Esophagus squamous epithelium (tissue), 4 donors: ENCODE data around the gene FAM78A.

ENCODE experiments used
- POLR2A ChIP-seq, 4 donors: fragments of 450-650 bp; IDR thresholded peaks; one replicate each; pipeline ENCODE4 v1.6.1; 2017; ENCODE audit warnings: antibody characterized with exemption in 4 of 4, mild to moderate bottlenecking in 4 of 4, moderate library complexity in 3 of 4
- TF ChIP-seq, protein P1 (sequence below), 6 experiments: fragments of 450-650 bp in 4 of 6; fragments of 200-600 bp in 2 of 6; sonication (generic) in 2 of 6; IDR thresholded peaks; one replicate each; pipeline ENCODE4 v1.5.1; 2016 to 2019; ENCODE audit warnings: antibody characterized with exemption in 6 of 6, mild to moderate bottlenecking in 4 of 6, moderate library complexity in 4 of 6

DNA sequence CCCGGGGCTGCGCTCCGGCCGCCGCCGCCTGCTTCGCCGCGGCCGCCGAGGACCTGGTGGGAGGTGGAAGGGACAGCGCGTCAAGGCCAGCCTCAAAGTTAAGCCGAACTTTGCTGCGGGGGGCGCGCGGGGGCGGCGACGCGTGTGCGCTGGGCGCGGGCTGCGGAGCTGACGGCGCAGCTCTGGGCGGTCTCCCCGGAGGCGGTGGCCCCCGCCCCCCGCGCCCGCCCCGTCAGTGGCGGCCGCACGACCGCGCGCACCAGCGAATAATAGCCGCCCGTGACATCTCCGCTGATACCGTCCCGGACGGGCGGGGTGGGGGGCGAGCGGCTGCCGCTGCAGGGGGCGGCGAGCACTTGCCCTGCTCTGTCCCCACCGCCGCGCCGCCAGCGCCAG is 579 bp upstream of the FAM78A start:
- TF ChIP-seq, protein P1, sequence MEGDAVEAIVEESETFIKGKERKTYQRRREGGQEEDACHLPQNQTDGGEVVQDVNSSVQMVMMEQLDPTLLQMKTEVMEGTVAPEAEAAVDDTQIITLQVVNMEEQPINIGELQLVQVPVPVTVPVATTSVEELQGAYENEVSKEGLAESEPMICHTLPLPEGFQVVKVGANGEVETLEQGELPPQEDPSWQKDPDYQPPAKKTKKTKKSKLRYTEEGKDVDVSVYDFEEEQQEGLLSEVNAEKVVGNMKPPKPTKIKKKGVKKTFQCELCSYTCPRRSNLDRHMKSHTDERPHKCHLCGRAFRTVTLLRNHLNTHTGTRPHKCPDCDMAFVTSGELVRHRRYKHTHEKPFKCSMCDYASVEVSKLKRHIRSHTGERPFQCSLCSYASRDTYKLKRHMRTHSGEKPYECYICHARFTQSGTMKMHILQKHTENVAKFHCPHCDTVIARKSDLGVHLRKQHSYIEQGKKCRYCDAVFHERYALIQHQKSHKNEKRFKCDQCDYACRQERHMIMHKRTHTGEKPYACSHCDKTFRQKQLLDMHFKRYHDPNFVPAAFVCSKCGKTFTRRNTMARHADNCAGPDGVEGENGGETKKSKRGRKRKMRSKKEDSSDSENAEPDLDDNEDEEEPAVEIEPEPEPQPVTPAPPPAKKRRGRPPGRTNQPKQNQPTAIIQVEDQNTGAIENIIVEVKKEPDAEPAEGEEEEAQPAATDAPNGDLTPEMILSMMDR (IDR thresholded peaks at IDR 0.05): no peak
- TF ChIP-seq POLR2A (IDR thresholded peaks at IDR 0.05): no peak
